DOHH2 (cell line): Measurements from ENCODE around the gene CTSS.

Experiments used
- CTCF ChIP-seq: fragments of 200-600 bp; sonication (generic); IDR thresholded peaks from one replicate; pipeline ENCODE4 v1.5.1; 2014; ENCODE audit warnings: antibody characterized with exemption, mild to moderate bottlenecking, low read depth, low read length; ENCODE audit not compliant: poor library complexity, severe bottlenecking
- EZH2phosphoT487 ChIP-seq: fragments of 200-600 bp; sonication (generic); IDR thresholded peaks from 2 replicates; pipeline ENCODE4 v1.6.1; 2017; ENCODE audit warnings: borderline replicate concordance, mild to moderate bottlenecking, antibody characterized with exemption, low read length, moderate library complexity, mixed read lengths

GRCh38 chr1:150788946-150789345 is 23.4 kb upstream of the CTSS start:
- TF ChIP-seq EZH2phosphoT487 (no peak), CTCF (no peak)
